H9 (cell line): ENCODE results near the gene SMARCAL1. TPM values are rescaled to one million over a fixed set of nuclear protein-coding genes. Genes with fewer than 3 reads are reported as not detected.

Source experiments
- DNase-seq: peaks from one replicate; pipeline ENCODE4 v3.0.0-alpha.2; 2017
- H2AFZ ChIP-seq: one replicate; pipeline ENCODE4 v1.6.1; 2013; ENCODE audit warnings: mild to moderate bottlenecking, low read length, control low read depth, moderate library complexity
- H2AK5ac ChIP-seq: 2 replicates; pipeline ENCODE4 v1.6.1; 2013; ENCODE audit warnings: low read length, control low read depth, mixed read lengths; ENCODE audit not compliant: insufficient read length
- H2BK120ac ChIP-seq: one replicate; pipeline ENCODE4 v1.6.1; 2013; ENCODE audit warnings: low read depth, mild to moderate bottlenecking, low read length, control low read depth, inconsistent platforms; ENCODE audit not compliant: poor library complexity, severe bottlenecking
- H2BK12ac ChIP-seq: 2 replicates; pipeline ENCODE4 v1.6.1; 2013; ENCODE audit warnings: low read length, control low read depth, mixed read lengths, low read depth; ENCODE audit not compliant: insufficient read length
- H2BK15ac ChIP-seq: 2 replicates; pipeline ENCODE4 v1.6.1; 2013; ENCODE audit warnings: low read depth, low read length, control low read depth
- H2BK20ac ChIP-seq: one replicate; pipeline ENCODE4 v1.6.1; 2013; ENCODE audit warnings: low read depth, mild to moderate bottlenecking, low read length, control low read depth, inconsistent platforms; ENCODE audit not compliant: poor library complexity, severe bottlenecking
- H2BK5ac ChIP-seq: 2 replicates; pipeline ENCODE4 v1.6.1; 2013; ENCODE audit warnings: low read length, control low read depth, mixed read lengths; ENCODE audit not compliant: insufficient read length
- H3K14ac ChIP-seq: 2 replicates; pipeline ENCODE4 v1.6.1; 2013; ENCODE audit warnings: low read length, control low read depth; ENCODE audit not compliant: insufficient read depth
- H3K18ac ChIP-seq: 2 replicates; pipeline ENCODE4 v1.6.1; 2013; ENCODE audit warnings: low read depth, mild to moderate bottlenecking, mixed read lengths, low read length, control low read depth; ENCODE audit not compliant: insufficient read length
- H3K23ac ChIP-seq: 2 replicates; pipeline ENCODE4 v1.6.1; 2013; ENCODE audit warnings: low read length, control low read depth, mixed read lengths, low read depth; ENCODE audit not compliant: insufficient read length
- H3K23me2 ChIP-seq: 2 replicates; pipeline ENCODE4 v1.6.1; 2013; ENCODE audit warnings: low read depth, mild to moderate bottlenecking, mixed read lengths, low read length, control low read depth; ENCODE audit not compliant: insufficient read length, poor library complexity, severe bottlenecking
- H3K27ac ChIP-seq: 2 replicates; pipeline ENCODE4 v1.5.1; 2013; ENCODE audit warnings: low read length, control low read depth, mixed read lengths, low read depth; ENCODE audit not compliant: insufficient read length
- H3K27me3 ChIP-seq: 2 replicates; pipeline ENCODE4 v1.6.1; 2013; ENCODE audit warnings: low read length, control low read depth, inconsistent platforms; ENCODE audit not compliant: insufficient read depth
- H3K4ac ChIP-seq: 2 replicates; pipeline ENCODE4 v1.6.1; 2013; ENCODE audit warnings: low read depth, mild to moderate bottlenecking, control low read depth, inconsistent platforms, low read length, moderate library complexity
- H3K4me1 ChIP-seq: 2 replicates; pipeline ENCODE4 v1.6.1; 2013; ENCODE audit warnings: low read length, control low read depth, inconsistent platforms; ENCODE audit not compliant: insufficient read depth
- H3K4me2 ChIP-seq: 2 replicates; pipeline ENCODE4 v1.6.1; 2013; ENCODE audit warnings: low read length, control low read depth, mixed read lengths; ENCODE audit not compliant: insufficient read length, insufficient read depth
- H3K56ac ChIP-seq: 2 replicates; pipeline ENCODE4 v1.6.1; 2013; ENCODE audit warnings: low read depth, mild to moderate bottlenecking, mixed read lengths, low read length, control low read depth; ENCODE audit not compliant: insufficient read length
- H3K79me1 ChIP-seq: 2 replicates; pipeline ENCODE4 v1.6.1; 2013; ENCODE audit warnings: low read depth, mild to moderate bottlenecking, moderate library complexity, low read length, control low read depth, inconsistent platforms; ENCODE audit not compliant: insufficient read depth, poor library complexity, severe bottlenecking
- H3K79me2 ChIP-seq: 2 replicates; pipeline ENCODE4 v1.6.1; 2013; ENCODE audit warnings: low read length, control low read depth, inconsistent platforms; ENCODE audit not compliant: insufficient read depth
- H3K9ac ChIP-seq: 2 replicates; pipeline ENCODE4 v1.6.1; 2013; ENCODE audit warnings: low read length, control low read depth, mixed read lengths; ENCODE audit not compliant: insufficient read length; ENCODE audit errors: extremely low read depth
- H3K9me3 ChIP-seq: one replicate; pipeline ENCODE4 v1.6.1; 2013; ENCODE audit warnings: low read depth, low read length, inconsistent platforms; ENCODE audit not compliant: control insufficient read depth
- H3T11ph ChIP-seq: one replicate; pipeline ENCODE4 v1.6.1; 2013; ENCODE audit warnings: mild to moderate bottlenecking, low read length, control low read depth, inconsistent platforms
- H4K20me1 ChIP-seq: one replicate; pipeline ENCODE4 v1.6.1; 2013; ENCODE audit not compliant: control insufficient read depth, insufficient read length, insufficient read depth
- H4K5ac ChIP-seq: 2 replicates; pipeline ENCODE4 v1.6.1; 2013; ENCODE audit warnings: low read depth, mild to moderate bottlenecking, mixed read lengths, low read length, control low read depth; ENCODE audit not compliant: insufficient read length
- H4K8ac ChIP-seq: replicated peaks from 2 replicates; pipeline ENCODE4 v1.6.1; 2013; ENCODE audit warnings: low read length, control low read depth, mixed read lengths, low read depth; ENCODE audit not compliant: insufficient read length
- H4K91ac ChIP-seq: 2 replicates; pipeline ENCODE4 v1.6.1; 2013; ENCODE audit warnings: low read depth, mild to moderate bottlenecking, moderate library complexity, mixed read lengths, low read length, control low read depth; ENCODE audit not compliant: insufficient read length
- H3K27ac Mint-ChIP-seq, 3 experiments: 2 replicates in 2 of 3; 3 replicates in 1 of 3; pipeline ENCODE4 v1.8.0; 2020 to 2021; ENCODE audit warnings: mixed read lengths in 3 of 3, mild to moderate bottlenecking in 1 of 3, moderate library complexity in 1 of 3
- H3K27me3 Mint-ChIP-seq: 2 replicates; pipeline ENCODE4 v1.8.0; 2021; ENCODE audit warnings: low read depth, mild to moderate bottlenecking, moderate library complexity, mixed read lengths
- H3K36me3 Mint-ChIP-seq, 3 experiments: 2 replicates in 2 of 3; 3 replicates in 1 of 3; pipeline ENCODE4 v1.8.0; 2020 to 2021; ENCODE audit warnings: low read depth in 3 of 3, mixed read lengths in 3 of 3; ENCODE audit not compliant: insufficient read depth in 1 of 3
- H3K4me1 Mint-ChIP-seq, 2 experiments: 2 replicates each; pipeline ENCODE4 v1.8.0; 2020; ENCODE audit warnings: mixed read lengths in 2 of 2
- H3K4me3 Mint-ChIP-seq, 2 experiments: 2 replicates in 1 of 2; 3 replicates in 1 of 2; pipeline ENCODE4 v1.8.0; 2020 to 2021; ENCODE audit warnings: mild to moderate bottlenecking in 2 of 2, mixed read lengths in 2 of 2, moderate library complexity in 1 of 2
- H3K9me3 Mint-ChIP-seq, 2 experiments: 2 replicates in 1 of 2; 3 replicates in 1 of 2; pipeline ENCODE4 v1.8.0; 2020; ENCODE audit warnings: mild to moderate bottlenecking in 2 of 2, mixed read lengths in 2 of 2, moderate library complexity in 1 of 2
- CTCF ChIP-seq: fragments of 200-600 bp; sonication (generic); conservative IDR thresholded peaks from 3 replicates; pipeline ENCODE4 v1.8.0; 2021; ENCODE audit warnings: antibody characterized with exemption, mild to moderate bottlenecking
- WGBS: extraction: QIAGEN DNeasy Blood & Tissue Kit; methylation state at CpG from one replicate; pipeline ENCODE4 v1.1.7; 2013; ENCODE audit warnings: missing lambda C conversion rate, low lambda C conversion rate, mixed read lengths; ENCODE audit not compliant: insufficient read length; ENCODE audit errors: extremely low coverage; 5-methylcytosine and 5-hydroxymethylcytosine counted together
- total RNA-seq: library from RNA; stranded (reverse); gene quantifications from 2 replicates; pipeline ENCODE4 v1.2.1, GENCODE V29; 2021

The SMARCAL1 gene
- total RNA-seq, 1 experiment from 2014 or later: 16.5 TPM

GRCh38 chr2:216473187-216473586, 60.9 kb downstream of the SMARCAL1 start:
- no peak overlapping the region for H2BK15ac ChIP-seq
- H3K14ac ChIP-seq: no peak overlapping the region
- H2BK20ac ChIP-seq: no peak overlapping the region
- H3K4me2 ChIP-seq: no peak overlapping the region
- no peak for DNase-seq
- H2AK5ac ChIP-seq: no peak overlapping the region
- no CpG with 5 or more reads among the region's 3 CpGs for WGBS
- Mint-ChIP-seq H3K4me1 (no peaks in the 10 kb centered on the region), H3K27ac (no peak overlapping the region), H3K27me3 (no peaks in the 10 kb centered on the region), H3K36me3 (peaks cover 0 to 16% (median 4%) of the 10 kb centered on the region in 3 experiments; a peak in 3 of 7 replicates), H3K9me3 (no peaks in the 10 kb centered on the region), H3K4me3 (no peak overlapping the region)
- H3K79me1 ChIP-seq: no peaks in the 10 kb centered on the region
- H3T11ph ChIP-seq: no peak overlapping the region
- H4K8ac ChIP-seq: no peak overlapping the region
- no peak overlapping the region for H3K4ac ChIP-seq
- no peak overlapping the region for H3K9ac ChIP-seq
- no peaks in the 10 kb centered on the region for H3K23me2 ChIP-seq
- TF ChIP-seq CTCF: no peak
- H3K27ac ChIP-seq: no peak overlapping the region
- H3K56ac ChIP-seq: no peak overlapping the region
- H3K9me3 ChIP-seq: no peaks in the 10 kb centered on the region
- no peaks in the 10 kb centered on the region for H3K79me2 ChIP-seq
- H3K18ac ChIP-seq: no peak overlapping the region
- H4K91ac ChIP-seq: no peak overlapping the region
- no peak overlapping the region for H2BK5ac ChIP-seq
- no peak overlapping the region for H3K23ac ChIP-seq
- no peak overlapping the region for H4K5ac ChIP-seq
- H3K4me1 ChIP-seq: no peaks in the 10 kb centered on the region
- H2BK12ac ChIP-seq: no peak overlapping the region
- H4K20me1 ChIP-seq: no peaks in the 10 kb centered on the region
- no peak overlapping the region for H2BK120ac ChIP-seq
- no peaks in the 10 kb centered on the region for H3K27me3 ChIP-seq
- no peak overlapping the region for H2AFZ ChIP-seq
